ENCODE results near the gene RPRD1B.

Gene RPRD1B

DNA sequence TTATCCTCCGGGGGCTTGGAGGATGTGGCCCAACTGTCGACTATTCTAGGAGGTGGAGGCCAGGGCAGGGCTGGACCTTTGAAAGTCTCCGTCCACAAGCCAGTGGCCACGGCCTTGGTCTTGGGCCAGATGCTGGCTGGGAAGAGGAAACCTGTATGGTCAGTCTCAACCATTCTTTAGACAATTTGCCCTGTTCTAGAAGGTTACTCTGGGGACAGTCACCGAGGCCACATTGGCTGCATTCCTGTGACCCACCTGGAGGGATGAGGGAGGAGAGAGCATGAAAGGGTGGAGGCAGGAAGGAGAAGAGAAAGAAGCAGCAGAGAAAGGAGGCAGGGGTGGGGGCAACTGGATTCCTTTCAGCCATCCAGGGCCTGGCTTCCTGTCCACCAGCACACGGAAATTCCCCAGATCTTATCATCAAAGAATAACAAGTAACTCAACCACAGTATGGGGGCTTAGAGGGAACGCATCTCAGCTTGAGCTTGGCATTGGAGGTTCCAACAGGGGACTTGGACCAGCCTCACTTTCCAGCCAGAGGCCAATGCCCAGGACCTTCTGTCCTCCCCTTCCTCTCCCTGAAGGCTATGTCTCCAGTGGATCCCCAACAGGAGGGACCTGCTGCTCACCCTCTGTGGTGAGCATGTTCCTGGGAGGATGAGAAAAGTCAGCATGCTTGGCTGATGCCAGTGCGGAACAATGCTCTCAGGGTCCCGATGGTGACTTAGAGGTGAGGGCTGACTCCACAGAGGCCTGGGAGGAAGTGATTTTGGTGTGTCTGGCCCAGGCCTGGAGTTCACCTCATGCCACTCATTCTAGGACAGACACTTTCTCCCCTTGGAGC is 101.1 kb downstream of the RPRD1B start:
- no peak for DNase-seq (ENCODE audit: low read depth in 2 of 3, low spot score in 2 of 3)

DNA sequence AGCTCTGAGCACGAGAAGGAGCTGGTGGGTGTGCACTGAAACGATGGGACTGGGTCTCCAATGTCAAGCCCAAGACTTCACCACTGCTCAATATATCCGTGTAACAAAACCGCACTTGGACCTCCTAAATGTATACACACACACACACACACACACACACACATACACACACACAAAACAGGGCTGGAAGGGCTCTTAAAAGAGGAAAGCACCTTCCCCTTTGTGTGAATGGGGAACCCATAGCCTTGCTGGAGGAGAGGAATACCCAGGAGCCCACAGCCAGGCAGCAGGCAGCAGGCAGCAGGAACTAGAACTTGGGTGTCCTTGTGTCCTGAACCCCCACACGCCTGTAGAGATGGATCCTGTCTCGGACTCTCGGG is 101.7 kb downstream of the RPRD1B start:
- no peak for DNase-seq (ENCODE audit: low read depth in 2 of 3, low spot score in 2 of 3)

DNA sequence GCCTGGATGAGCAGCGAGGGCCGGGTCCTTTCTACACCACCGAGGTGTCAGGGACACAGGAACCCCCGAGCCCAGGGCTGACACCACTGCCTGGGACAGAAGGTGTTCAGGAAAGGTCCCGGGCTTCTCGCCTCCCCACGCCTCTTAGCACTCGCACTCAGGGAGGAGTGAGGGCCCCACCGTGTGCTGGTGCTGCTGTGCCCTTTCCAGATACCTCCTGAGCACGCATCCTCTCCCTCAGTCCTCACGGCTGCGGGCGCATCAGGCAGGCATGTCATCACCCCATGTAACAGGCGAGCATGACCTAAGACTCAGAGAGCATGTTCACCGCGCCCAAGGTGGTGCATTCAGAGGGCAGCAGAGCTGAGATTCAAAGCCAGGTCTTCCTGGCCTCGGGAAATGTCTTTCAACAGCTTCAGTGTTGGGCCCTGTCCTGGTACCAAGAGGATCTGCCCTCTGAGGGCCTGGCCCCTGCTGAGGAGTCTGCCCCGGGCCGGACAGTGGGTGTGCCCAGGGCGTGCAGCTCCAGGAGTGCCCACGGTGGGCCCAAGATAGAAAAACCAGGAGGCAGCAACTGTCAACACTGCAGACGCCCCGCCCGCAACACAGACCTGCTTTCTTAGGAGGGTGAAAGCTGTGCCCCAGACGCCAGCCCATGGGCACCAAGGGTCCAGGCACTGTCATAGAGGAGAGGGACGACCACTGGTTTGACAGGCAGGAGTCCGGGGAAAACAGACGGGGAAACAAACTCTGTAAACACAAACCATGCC is 102.3 kb downstream of the RPRD1B start:
- no peak for DNase-seq (ENCODE audit: low read depth in 2 of 3, low spot score in 2 of 3)

DNA sequence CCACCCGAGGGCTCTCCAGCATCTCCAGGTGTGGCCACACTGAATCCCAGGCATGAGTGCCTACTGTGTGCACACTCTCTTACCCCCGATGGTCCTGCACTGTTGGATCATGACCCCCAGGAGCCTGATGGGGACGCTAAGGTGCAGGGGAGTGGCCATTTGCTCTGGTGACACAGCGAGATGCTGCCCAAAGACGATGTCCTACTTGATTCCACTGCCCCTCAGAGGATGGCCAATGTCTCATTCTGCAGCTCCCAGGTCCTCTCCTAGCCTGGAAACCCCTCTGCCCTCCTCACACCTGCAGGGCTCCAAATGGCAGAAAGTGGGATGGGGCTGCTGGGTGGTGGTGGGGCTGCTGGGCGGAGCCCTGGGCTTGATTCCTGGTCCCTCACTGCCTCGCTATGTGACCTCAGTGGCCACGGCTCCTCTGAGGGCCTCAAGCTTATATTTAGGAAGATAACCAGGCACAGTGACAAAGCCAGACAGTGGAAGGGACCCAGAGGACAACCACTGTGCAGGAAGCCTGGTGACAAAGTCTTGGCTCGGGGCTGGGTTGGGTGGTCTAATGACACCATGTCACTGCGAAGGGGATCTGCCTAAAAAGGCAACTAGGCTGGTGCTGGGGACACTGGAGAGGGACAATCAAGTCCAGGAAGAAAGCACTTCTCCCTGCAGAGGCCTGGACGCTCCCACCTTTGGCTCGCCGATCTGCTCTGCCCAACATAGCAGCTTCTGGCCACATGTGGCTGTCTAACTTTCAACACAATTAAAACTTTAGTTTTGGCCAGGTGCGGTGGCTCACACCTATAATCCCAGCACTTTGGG is 103.1 kb downstream of the RPRD1B start:
- DNase-seq (ENCODE audit: low read depth in 2 of 3, low spot score in 2 of 3) = no peak

DNA sequence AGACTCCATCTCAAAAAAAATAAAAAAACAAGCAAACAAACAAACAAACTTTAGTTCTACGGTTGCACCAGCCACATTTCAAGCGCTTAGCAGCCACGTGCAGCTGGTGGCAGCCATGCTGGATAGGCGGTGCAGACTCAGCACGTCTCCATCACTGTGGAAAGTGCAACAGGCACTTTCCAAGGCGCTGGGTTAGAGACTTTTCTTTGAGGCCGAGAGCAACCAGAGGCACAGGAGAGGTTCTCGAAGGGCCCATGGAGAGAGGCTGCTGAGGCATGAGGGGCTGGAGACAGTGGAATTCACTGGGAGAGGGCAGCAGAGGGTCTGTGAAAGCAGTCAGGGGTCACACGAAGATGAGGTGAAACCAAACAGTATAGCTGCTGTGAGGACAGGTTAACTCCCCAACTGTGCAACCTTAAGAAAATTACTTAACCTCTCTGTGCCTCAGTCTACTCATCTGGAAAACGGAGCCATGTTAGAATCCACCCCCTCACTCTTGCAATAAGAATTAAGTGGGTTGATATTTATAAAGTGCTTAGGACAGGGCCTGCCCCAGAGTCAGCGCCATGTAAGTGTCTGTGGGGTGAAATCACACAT is 104.0 kb downstream of the RPRD1B start:
- DNase-seq (ENCODE audit: low read depth in 2 of 3, low spot score in 2 of 3) = no peak

DNA sequence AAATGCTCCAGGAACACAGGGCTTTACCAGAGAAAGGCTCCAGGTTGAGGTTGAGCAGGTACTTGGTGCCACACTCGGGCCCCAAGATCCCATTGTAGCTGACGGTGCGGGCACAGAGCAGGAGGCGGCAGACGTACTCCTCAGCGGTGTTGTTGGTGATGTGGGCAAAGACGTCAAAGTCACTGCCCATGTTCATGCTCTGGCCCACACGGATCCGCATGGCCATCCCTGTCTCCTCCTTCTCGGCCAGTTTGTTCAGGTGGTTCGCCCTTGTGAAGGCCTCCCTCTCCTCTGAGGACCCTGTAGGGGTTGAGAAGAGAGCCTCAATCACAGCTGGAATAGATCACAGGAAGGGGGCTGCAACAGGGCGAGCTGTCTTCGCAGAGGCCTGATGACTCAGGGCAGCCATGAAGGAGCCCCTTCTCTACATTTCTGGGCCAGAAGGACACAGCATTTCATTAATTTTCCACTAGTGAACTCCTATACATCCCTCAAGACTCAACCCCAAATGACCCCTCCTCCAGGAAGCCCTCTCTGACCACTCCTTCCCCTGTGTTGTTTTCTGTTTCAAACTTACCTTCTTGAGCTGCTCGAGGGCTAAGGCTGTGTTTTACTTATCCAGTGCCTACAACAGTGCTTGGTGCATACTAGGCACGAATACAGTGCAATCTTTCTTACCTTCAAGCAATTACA is 104.7 kb downstream of the RPRD1B start:
- no peak for DNase-seq (ENCODE audit: low read depth in 2 of 3, low spot score in 2 of 3)

DNA sequence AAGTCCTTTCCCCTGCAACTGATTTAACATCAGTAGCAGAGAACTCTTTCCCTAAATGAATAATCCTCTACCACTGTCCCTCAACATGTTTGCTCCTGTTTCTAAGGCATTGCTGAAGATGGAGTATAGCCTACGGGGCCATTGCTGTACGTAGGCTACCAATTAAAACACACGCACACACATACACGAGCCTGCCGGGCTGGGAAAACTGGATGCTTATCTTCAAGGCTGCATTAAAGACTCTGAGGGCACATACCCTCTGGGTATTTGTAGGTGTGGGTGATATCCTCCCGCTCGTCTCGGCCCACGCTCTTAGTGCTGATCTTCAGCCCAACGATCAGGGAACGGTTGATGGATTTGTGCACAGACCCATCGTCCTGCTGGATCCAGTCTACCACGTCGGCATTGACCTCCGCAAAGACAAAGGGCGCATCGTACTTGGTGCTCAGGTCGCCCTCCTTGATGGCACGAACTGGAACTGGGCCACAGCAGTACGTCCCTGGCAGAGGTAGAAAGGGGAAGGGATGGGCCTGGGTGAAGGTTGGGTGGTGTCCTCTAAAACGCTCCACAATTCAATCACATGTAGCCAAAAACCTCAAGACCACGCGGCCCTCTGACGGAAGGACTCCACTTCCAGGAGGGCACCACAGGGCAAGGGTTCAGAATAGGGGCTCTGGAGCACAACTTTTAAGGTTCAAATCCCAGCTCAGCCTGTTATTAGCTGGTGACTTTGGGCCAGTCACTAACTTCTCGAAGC is 105.8 kb downstream of the RPRD1B start:
- DNase-seq (ENCODE audit: low read depth in 2 of 3, low spot score in 2 of 3) = no peak

DNA sequence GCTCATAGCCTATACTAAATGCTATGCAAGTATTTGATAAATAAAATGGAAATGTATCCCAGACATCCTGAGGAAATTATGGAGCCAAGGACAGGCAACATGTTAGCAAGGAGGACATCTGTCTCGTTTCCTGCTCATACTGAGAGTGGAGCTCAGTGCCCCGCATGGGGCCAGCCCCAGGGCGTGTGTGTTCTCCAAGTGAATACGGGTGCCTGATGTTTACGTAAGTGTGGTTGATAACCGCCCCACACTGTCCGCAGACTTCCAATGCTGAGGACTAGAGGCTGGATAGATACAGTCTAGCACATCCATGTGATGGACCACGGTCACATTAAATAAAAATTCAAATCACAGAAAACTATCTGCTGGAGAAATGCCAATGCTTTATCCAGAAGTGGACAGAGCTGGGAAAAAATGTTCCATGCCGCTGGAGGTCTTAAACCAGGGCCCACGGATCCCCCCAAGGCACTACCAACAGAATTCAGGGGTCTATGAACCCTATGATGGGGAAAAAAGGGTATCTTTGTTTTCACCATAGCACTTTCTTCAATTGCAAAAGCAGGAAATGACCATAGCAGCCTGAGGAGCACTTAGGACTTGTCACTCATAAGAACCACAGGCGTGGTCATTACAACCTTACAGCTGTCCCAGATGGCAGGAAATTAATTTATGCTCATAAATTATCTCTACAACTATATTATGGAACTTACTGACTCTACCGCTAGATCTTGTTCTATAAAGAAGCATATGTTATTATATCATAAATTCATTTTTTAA is 106.6 kb downstream of the RPRD1B start:
- DNase-seq (ENCODE audit: low read depth in 2 of 3, low spot score in 2 of 3) = no peak

DNA sequence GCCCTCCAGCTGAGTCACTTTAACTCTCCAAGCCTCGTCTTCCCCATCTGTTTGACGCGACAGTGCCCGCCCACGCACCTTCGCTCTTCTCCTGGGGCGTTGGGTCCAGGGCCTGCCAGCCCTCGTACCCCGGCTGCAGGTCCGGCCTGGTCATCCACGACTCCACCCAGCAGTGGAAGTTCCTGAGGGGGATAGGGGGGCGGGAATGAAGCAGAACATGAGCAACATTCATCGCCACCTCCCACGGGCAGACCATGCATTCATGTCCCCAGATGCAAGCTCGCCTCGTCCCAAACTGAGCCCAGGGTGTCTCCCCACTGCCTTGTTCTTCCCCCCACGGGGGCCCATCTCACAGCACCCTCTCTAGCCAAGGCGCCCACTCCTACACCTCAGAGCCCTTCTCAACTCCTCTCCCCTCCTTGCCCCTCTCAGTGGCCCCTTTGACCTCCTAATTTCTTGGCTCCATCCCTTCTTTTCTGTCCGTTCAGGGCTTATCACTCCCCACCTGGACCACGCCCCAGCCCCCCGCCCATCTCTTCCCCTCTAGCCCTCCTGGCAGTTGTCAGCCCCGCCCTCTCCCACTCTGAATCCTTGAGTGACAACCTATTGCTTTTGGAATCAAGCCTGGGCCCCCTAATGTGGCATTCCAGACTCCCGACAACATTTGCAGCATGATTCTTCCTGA is 107.8 kb downstream of the RPRD1B start:
- no peak for DNase-seq (ENCODE audit: low read depth in 2 of 3, low spot score in 2 of 3)
